Metanephros (tissue), 1 donor: ENCODE measurements around the gene MS4A4A. TPM values are rescaled to one million over a fixed set of nuclear protein-coding genes. Genes with fewer than 3 reads are reported as not detected.

Experiments
- total RNA-seq: library from RNA; depleted of rRNA; stranded (reverse); fragments of >200 nt; gene quantifications from one replicate; pipeline ENCODE4 v1.2.3, GENCODE V29; 2014

MS4A4A gene
- 7.9 TPM for total RNA-seq

DNA sequence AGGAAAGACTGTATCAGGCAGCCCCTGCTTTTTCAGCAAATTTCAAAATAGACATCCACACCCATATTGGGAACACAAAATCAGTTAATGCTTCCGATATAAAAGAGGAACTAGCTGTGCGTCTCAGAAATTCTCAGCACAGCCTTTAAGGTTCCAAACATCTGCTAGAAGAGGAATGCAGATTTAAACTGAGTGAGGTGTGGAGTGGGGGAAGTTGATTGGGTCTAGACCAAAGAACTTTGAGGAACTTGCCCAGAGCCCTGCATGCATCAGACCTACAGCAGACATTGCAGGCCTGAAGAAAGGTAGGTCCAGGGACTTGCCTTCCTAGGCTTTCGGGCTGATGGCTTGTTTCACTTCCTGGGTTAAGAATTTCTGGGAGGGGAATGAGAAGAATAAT is at the start of gene MS4A4A:
Gene MS4A4A, plus strand, starts transcription at position 255 of the 400 bp plus-strand sequence. Its CDS starts 10 bp downstream, at position 265.

DNA sequence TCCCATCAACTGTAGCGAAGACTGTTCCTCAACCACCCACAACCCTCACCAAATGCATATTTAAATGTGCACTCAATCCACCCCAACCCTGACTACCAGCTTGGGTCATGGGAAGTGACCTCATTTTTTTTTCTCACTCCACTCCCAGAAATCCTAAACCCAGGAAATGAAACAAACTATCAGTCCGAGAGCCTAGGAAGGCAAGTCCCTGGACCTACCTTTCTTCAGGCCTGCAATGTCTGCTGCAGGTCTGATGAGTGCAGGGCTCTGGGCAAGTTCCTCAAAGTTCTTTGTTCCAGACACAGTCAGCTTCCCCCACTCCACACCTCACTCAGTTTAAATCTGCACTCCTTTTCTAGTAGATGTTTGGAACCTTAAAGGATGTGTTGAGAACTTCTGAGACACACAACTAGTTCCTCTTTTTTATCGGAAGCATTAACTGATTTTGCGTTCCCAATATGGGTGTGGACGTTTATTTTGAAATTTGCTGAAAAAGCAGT is 37.7 kb upstream of the MS4A4A start, which contains the start of gene MS4A4E:
Gene MS4A4E, minus strand, starts transcription at position 398 of the 500 bp plus-strand sequence. CDS start 13,082 bp downstream, outside the sequence.

DNA sequence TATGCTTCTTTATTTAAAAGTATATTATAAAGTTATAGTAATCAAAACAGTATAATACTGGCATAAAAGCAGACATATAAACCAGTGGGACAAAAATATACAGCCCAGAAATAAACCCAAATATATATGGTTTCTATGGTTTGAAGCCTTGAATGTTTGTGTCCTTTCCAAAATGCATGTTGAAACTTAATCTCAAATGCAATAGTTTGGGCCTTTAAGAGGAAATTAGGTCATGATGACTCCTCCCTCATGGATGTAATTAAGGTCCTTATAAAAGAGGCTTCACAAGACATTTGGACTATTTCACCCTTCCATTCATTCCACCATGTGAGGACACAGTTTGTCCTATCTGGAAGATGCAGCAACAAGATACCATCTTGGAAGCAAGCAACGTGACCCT is 46.5 kb downstream of the MS4A4A start, which contains the start of gene MS4A6E:
Gene MS4A6E, plus strand, starts transcription at position 301 of the 400 bp plus-strand sequence. CDS start 7,641 bp downstream, outside the sequence.

Other genes with a start within 250 kb of the MS4A4A start
- not detected for gene OOSP2, start 240.3 kb upstream of the MS4A4A start, total RNA-seq
- 8.8 TPM for gene MS4A3, start 224.0 kb upstream of the MS4A4A start, total RNA-seq
- 0.47 TPM for gene MS4A2, start 192.0 kb upstream of the MS4A4A start, total RNA-seq
- gene MS4A6A, start 97.6 kb upstream of the MS4A4A start, total RNA-seq = 50.2 TPM
- gene MS4A4E, start 37.5 kb upstream of the MS4A4A start, total RNA-seq = 1.3 TPM
- gene MS4A6E, start 46.6 kb downstream of the MS4A4A start, total RNA-seq = not detected
- 13.0 TPM for gene MS4A7, start 97.9 kb downstream of the MS4A4A start, total RNA-seq
- gene MS4A14, start 115.8 kb downstream of the MS4A4A start, total RNA-seq = not detected
- not detected for gene MS4A5, start 148.9 kb downstream of the MS4A4A start, total RNA-seq
- gene MS4A1, start 175.2 kb downstream of the MS4A4A start, total RNA-seq = 1.3 TPM
- gene MS4A12, start 212.1 kb downstream of the MS4A4A start, total RNA-seq = not detected
- not detected for gene MS4A13, start 234.7 kb downstream of the MS4A4A start, total RNA-seq